Neural progenitor cell (in vitro differentiated cells): ENCODE results near the gene CACNG5. TPM values are rescaled to one million over a fixed set of nuclear protein-coding genes. Genes with fewer than 3 reads are reported as not detected.

Source experiments
- DNase-seq: peaks from one replicate; pipeline ENCODE4 v3.0.0-alpha.2; 2016; ENCODE audit warnings: low spot score
- H2AFZ ChIP-seq: fragments of 200-600 bp; sonication (generic); replicated peaks from 2 replicates; pipeline ENCODE4 v1.6.1; 2016; ENCODE audit warnings: antibody characterized with exemption
- H3F3A ChIP-seq: fragments of 200-600 bp; sonication (generic); 2 replicates; pipeline ENCODE4 v1.6.1; 2016; ENCODE audit warnings: antibody characterized with exemption, low read depth
- H3K27ac ChIP-seq: fragments of 200-600 bp; sonication (generic); 2 replicates; pipeline ENCODE4 v1.5.1; 2016; ENCODE audit warnings: mild to moderate bottlenecking
- H3K27me3 ChIP-seq: fragments of 200-600 bp; sonication (generic); 2 replicates; pipeline ENCODE4 v1.6.1; 2016; ENCODE audit warnings: mild to moderate bottlenecking, moderate library complexity
- H3K36me3 ChIP-seq: fragments of 200-600 bp; sonication (generic); 2 replicates; pipeline ENCODE4 v1.5.1; 2016
- H3K4me1 ChIP-seq: fragments of 200-600 bp; sonication (generic); 2 replicates; pipeline ENCODE4 v1.6.1; 2016; ENCODE audit warnings: mixed run types
- H3K4me2 ChIP-seq: fragments of 200-600 bp; sonication (generic); 2 replicates; pipeline ENCODE4 v1.6.1; 2016
- H3K4me3 ChIP-seq: fragments of 200-600 bp; sonication (generic); 2 replicates; pipeline ENCODE4 v1.5.1; 2016
- H3K79me2 ChIP-seq: fragments of 200-600 bp; sonication (generic); 2 replicates; pipeline ENCODE4 v1.6.1; 2016; ENCODE audit warnings: low read depth
- H3K9ac ChIP-seq: fragments of 200-600 bp; sonication (generic); 2 replicates; pipeline ENCODE4 v1.6.1; 2016
- H3K9me3 ChIP-seq: fragments of 200-600 bp; sonication (generic); 2 replicates; pipeline ENCODE4 v1.5.1; 2016; ENCODE audit warnings: low read depth
- H4K20me1 ChIP-seq: fragments of 200-600 bp; sonication (generic); 2 replicates; pipeline ENCODE4 v1.6.1; 2016; ENCODE audit warnings: low read depth
- H3K27ac Mint-ChIP-seq: 3 replicates; pipeline ENCODE4 v1.8.0; 2021; ENCODE audit warnings: mixed read lengths
- H3K27me3 Mint-ChIP-seq: 2 replicates; pipeline ENCODE4 v1.8.0; 2022; ENCODE audit warnings: low read depth, mild to moderate bottlenecking, inconsistent platforms, moderate library complexity, mixed read lengths; ENCODE audit not compliant: insufficient read depth
- H3K36me3 Mint-ChIP-seq: 3 replicates; pipeline ENCODE4 v1.8.0; 2021; ENCODE audit warnings: mixed read lengths
- H3K4me1 Mint-ChIP-seq: 3 replicates; pipeline ENCODE4 v1.8.0; 2021; ENCODE audit warnings: mixed read lengths
- H3K4me3 Mint-ChIP-seq: 3 replicates; pipeline ENCODE4 v1.8.0; 2021; ENCODE audit warnings: mild to moderate bottlenecking, moderate library complexity, mixed read lengths
- H3K9me3 Mint-ChIP-seq: 3 replicates; pipeline ENCODE4 v1.8.0; 2020; ENCODE audit warnings: mixed read lengths
- EZH2 ChIP-seq: fragments of 200-600 bp; sonication (generic); IDR thresholded peaks from 2 replicates; pipeline ENCODE4 v1.6.1; 2017; ENCODE audit warnings: antibody characterized with exemption, mild to moderate bottlenecking, moderate library complexity
- EZH2phosphoT487 ChIP-seq: fragments of 200-600 bp; sonication (generic); IDR thresholded peaks from 2 replicates; pipeline ENCODE4 v1.6.1; 2017; ENCODE audit warnings: antibody characterized with exemption
- total RNA-seq: library from RNA; depleted of rRNA; stranded (reverse); fragments of >200 nt; gene quantifications from 2 replicates; pipeline ENCODE4 v1.2.3, GENCODE V29; 2015; ENCODE audit warnings: low replicate concordance
- TF ChIP-seq, protein P1 (sequence below): fragments of 200-600 bp; sonication (generic); IDR thresholded peaks from 2 replicates; pipeline ENCODE4 v1.5.1; 2017; ENCODE audit warnings: antibody characterized with exemption, mild to moderate bottlenecking

Gene CACNG5
- total RNA-seq, 1 donor from 2014 or later, result not detected

DNA sequence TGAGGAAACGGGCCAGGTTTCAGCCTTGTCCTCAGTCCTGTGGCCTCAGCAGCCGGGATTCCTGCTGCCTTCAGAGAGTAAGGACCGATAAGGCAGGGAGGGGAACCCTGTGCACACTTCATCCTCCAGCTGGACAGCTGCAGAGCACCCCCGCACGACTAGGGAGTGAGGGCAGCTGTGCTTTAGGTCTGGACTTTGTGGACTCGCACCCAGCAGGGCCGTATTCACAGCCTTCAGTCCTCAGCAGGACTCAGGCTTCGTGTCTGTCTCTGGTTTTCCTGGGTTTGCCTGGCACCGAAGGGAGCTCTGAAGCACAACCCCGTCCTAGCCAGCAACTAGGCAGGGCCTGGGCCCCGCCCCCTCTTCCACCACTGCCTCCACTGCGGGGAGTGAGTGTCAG lies 45.8 kb upstream of the CACNG5 start:
- Histone ChIP-seq H2AFZ (peak overlapping the region; percentile 63), H3K4me1 (peaks cover 6% of the 10 kb centered on the region), H4K20me1 (no peaks in the 10 kb centered on the region), H3K4me3 (no peak overlapping the region), H3F3A (no peaks in the 10 kb centered on the region), H3K27ac (no peak overlapping the region), H3K9ac (no peak overlapping the region), H3K36me3 (no peaks in the 10 kb centered on the region), H3K27me3 (no peaks in the 10 kb centered on the region), H3K79me2 (no peaks in the 10 kb centered on the region), H3K4me2 (no peak overlapping the region), H3K9me3 (no peaks in the 10 kb centered on the region)
- Mint-ChIP-seq H3K27ac (no peak overlapping the region), H3K27me3 (peaks cover 6% of the 10 kb centered on the region), H3K9me3 (no peaks in the 10 kb centered on the region), H3K4me3 (no peak overlapping the region), H3K4me1 (peaks cover 10% of the 10 kb centered on the region), H3K36me3 (peaks cover 9% of the 10 kb centered on the region)
- no peak for DNase-seq
- TF ChIP-seq, protein P1, sequence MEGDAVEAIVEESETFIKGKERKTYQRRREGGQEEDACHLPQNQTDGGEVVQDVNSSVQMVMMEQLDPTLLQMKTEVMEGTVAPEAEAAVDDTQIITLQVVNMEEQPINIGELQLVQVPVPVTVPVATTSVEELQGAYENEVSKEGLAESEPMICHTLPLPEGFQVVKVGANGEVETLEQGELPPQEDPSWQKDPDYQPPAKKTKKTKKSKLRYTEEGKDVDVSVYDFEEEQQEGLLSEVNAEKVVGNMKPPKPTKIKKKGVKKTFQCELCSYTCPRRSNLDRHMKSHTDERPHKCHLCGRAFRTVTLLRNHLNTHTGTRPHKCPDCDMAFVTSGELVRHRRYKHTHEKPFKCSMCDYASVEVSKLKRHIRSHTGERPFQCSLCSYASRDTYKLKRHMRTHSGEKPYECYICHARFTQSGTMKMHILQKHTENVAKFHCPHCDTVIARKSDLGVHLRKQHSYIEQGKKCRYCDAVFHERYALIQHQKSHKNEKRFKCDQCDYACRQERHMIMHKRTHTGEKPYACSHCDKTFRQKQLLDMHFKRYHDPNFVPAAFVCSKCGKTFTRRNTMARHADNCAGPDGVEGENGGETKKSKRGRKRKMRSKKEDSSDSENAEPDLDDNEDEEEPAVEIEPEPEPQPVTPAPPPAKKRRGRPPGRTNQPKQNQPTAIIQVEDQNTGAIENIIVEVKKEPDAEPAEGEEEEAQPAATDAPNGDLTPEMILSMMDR, result no peak
- TF ChIP-seq EZH2phosphoT487, result no peak
- no peak for TF ChIP-seq EZH2

DNA sequence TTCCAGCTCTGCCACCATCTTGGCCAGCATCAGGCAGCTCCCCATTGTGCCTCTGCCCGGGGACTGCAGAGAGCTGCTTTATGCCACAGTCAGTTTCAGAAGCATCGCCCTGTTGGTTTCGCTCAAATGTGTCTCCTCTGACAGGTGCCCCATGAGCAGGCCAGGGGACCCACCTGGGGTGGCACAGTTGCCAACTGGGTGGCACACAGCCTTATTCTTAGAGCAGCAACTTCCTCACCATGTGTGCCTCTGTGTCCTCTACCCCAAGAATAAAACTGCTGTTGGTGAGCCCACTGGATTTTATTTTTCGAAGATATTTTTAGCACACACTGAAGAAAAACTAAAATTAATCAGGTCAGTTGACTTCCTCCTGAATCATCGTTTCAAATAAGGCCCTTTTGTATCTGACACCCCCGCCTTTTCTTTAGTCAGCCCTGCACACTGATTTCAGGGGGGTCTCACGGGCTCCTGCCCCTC lies 44.9 kb upstream of the CACNG5 start:
- Mint-ChIP-seq H3K27ac (no peak overlapping the region), H3K4me3 (no peak overlapping the region)

DNA sequence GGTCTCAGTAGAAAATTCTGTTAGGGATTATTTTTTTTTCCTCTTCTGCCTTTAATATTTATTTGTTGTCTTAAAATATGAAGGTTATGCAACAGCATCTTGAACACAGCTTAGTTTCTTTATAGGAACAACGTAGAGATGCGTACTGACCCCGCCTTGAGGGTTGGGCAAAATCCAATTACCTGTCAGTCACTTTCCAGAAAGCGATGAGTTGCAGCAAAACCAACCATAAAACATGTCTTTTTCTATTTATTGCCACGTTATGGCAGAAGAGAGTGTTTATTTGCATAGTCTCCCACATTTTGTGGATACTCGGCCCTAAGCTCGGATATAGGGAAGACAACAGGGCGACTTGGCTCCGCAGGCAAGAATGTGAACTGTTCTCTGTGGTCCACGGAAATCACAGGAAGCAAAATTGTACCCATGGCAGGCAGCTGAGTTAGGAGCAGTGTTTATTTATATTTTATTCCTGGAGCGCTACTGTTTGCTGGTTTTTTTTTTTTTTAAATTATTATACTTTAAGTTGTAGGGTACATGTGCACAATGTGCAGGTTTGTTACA lies 44.3 kb upstream of the CACNG5 start:
- Mint-ChIP-seq H3K9me3 (no peaks in the 10 kb centered on the region), H3K4me1 (peaks cover 10% of the 10 kb centered on the region), H3K36me3 (peaks cover 9% of the 10 kb centered on the region), H3K27ac (no peak overlapping the region), H3K27me3 (peaks cover 4% of the 10 kb centered on the region), H3K4me3 (no peak overlapping the region)
- Histone ChIP-seq H2AFZ (no peak overlapping the region), H3K27ac (no peak overlapping the region), H3F3A (no peaks in the 10 kb centered on the region), H3K4me1 (peaks cover 6% of the 10 kb centered on the region), H3K4me3 (no peak overlapping the region), H3K9ac (no peak overlapping the region), H3K4me2 (no peak overlapping the region), H3K36me3 (no peaks in the 10 kb centered on the region), H3K27me3 (no peaks in the 10 kb centered on the region), H3K79me2 (no peaks in the 10 kb centered on the region), H4K20me1 (no peaks in the 10 kb centered on the region), H3K9me3 (no peaks in the 10 kb centered on the region)
- no peak for DNase-seq
- no peak for TF ChIP-seq EZH2
- TF ChIP-seq, protein P1, result peak; percentile 9

More for the DNA sequence above, 44.9 kb upstream of the CACNG5 start:
- no peaks in the 10 kb centered on the region for H3K9me3 Mint-ChIP-seq
- TF ChIP-seq EZH2phosphoT487, result no peak
- TF ChIP-seq, protein P1, result no peak
- TF ChIP-seq EZH2, result no peak
- H2AFZ ChIP-seq, result no peak overlapping the region
- no peak overlapping the region for H3K9ac ChIP-seq
- H3K4me1 Mint-ChIP-seq, result peaks cover 10% of the 10 kb centered on the region
- H3K4me1 ChIP-seq, result peaks cover 6% of the 10 kb centered on the region
- DNase-seq, result no peak
- no peaks in the 10 kb centered on the region for H3F3A ChIP-seq
- peaks cover 9% of the 10 kb centered on the region for H3K36me3 Mint-ChIP-seq
- H3K9me3 ChIP-seq, result no peaks in the 10 kb centered on the region
- H4K20me1 ChIP-seq, result no peaks in the 10 kb centered on the region
- no peaks in the 10 kb centered on the region for H3K36me3 ChIP-seq
- H3K27ac ChIP-seq, result no peak overlapping the region
- H3K27me3 Mint-ChIP-seq, result peaks cover 5% of the 10 kb centered on the region
- no peak overlapping the region for H3K4me3 ChIP-seq
- no peak overlapping the region for H3K4me2 ChIP-seq
- H3K79me2 ChIP-seq, result no peaks in the 10 kb centered on the region
- no peaks in the 10 kb centered on the region for H3K27me3 ChIP-seq
